HG03469 (cell line): ENCODE measurements around the gene MIA3.
"Not testable (repeated sequence)": the region's sequence is repeated elsewhere in the genome, so short reads cannot be mapped to it uniquely, and the experiment has no call there.

Experiments
- ATAC-seq: cut with Tn5 transposase; IDR thresholded peaks from one replicate; pipeline ENCODE4 v1.9.1; 2021; ENCODE audit warnings: mild to moderate bottlenecking, moderate library complexity, moderate number of reproducible peaks; ENCODE audit not compliant: unreplicated experiment

The MIA3 gene

GRCh38 chr1:222656391-222657155 lies 38.7 kb downstream of the MIA3 start:
- no peak for ATAC-seq

GRCh38 chr1:222657899-222658298 lies 40.0 kb downstream of the MIA3 start:
- ATAC-seq: no peak

GRCh38 chr1:222663431-222663934 lies 45.6 kb downstream of the MIA3 start:
- ATAC-seq: no peak

DNA sequence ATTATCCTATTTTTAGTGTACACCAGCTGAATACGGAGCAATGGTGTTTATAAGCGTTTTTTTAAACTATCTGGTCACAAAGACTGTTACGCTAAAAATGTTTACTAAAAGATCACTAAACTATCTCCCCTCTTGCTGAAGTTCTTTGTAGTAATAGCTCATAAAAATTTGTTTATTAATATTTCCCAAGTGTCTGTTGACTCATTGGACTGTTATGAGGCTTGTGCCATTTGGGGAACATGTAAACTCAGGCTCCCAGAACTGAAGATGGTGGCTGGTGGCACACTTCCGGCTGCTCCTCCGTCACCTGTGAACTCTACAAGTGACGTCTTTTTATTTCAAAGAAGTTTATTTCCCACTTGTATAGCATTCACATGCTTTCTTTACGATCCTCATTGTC lies 48.1 kb downstream of the MIA3 start:
- ATAC-seq: no peak

- not testable (repeated sequence) for ATAC-seq
Observed at GRCh38 chr1:222668184-222668583, 50.3 kb downstream of the MIA3 start.

DNA sequence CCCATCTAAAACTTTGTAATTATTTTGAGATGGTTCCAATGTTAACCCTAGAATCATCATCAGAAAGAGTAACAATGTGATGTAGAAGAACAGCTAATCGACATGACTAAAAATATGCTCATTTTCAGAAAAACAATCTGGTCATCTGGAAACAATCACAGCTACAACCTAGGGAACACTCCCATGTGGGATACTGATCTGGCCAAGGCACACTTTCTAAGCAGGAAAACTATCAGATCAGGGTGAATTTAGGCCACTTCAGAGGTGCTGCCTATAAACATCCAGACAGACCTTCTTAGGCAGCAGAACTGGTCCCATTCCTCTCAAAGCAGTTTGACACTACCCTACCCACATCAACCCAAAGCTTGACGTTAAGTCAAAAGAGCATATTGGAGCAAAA lies 51.2 kb downstream of the MIA3 start:
- ATAC-seq: not testable (repeated sequence)

DNA sequence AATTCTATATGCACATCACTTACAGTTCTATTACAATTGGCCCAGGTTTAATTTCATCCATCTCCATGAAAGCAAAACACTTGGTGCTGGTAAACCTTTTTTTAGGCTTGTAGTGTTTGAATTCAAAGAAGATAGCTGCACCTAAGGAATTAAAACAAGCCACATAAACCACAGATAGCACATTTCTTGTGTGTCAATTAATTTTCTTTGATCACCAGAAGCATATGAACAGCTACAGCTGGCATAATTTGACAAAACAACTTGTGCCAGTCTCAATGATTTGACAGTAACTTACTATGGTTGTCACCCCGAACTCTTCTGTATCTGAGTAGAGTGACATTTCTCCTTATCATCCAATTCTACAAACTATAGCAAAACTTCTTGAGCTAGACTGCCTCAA lies 52.2 kb downstream of the MIA3 start:
- no peak for ATAC-seq

DNA sequence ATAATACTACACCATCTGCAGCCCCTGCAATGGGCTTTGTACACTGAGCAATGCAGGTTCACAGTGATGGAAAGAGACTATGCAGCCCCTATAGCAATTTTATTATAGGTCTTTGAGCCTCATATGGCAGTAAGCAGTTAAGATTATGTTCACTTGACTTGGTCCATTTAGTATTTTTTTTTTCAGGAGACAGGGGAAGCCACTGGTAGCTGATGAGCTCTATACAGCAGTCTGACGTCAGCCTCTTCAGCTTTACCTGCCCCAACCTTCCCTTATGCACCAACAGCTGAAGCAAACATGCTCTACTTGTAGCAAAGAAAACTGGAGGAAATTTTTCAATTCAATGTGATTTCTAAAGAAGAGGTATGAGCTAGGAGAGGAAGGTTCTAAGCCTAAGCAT lies 62.2 kb downstream of the MIA3 start:
- no peak for ATAC-seq

DNA sequence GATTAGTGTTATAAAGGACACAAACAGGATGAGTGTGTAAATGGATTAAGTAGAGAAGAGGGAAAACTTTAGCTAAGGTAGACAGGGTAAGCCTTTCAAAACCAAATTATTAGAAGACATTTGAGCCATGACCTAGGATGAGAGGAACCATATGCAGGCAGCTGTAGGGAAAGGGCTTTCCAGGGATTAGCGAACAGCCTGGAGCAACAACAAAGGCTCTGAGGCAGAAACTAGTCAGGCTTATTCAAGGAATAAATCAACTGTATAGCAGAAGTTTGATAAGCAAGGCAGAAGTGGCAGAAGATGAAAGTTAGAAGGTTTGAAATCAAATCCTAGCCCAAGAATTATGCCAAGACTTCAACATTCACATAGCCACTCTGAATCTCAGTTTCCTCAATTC lies 73.1 kb downstream of the MIA3 start:
- no peak for ATAC-seq

GRCh38 chr1:222694927-222695326 lies 77.0 kb downstream of the MIA3 start:
- no peak for ATAC-seq

GRCh38 chr1:222696741-222697140 lies 78.8 kb downstream of the MIA3 start:
- ATAC-seq: no peak

GRCh38 chr1:222697203-222697602 lies 79.3 kb downstream of the MIA3 start:
- ATAC-seq: no peak

DNA sequence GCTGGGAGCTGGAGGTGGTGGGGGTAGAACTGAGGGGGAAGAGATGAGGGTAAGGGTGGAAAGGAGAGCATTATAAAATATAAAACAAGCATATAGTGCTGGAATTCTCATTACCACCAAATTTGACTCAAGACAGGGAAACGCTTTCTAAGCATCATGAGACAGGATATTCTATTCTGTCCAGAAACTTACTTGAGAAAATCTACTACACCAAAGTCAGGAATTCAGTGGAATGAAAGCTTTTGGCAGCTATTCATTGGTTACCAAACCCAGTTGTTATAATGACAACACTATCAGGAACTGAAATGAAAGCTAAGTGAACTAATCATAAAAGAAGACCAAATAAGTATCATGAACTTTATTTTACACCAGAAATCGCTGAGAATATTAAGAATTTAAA lies 79.9 kb downstream of the MIA3 start:
- no peak for ATAC-seq

GRCh38 chr1:222702210-222702609 lies 84.3 kb downstream of the MIA3 start:
- ATAC-seq: no peak

DNA sequence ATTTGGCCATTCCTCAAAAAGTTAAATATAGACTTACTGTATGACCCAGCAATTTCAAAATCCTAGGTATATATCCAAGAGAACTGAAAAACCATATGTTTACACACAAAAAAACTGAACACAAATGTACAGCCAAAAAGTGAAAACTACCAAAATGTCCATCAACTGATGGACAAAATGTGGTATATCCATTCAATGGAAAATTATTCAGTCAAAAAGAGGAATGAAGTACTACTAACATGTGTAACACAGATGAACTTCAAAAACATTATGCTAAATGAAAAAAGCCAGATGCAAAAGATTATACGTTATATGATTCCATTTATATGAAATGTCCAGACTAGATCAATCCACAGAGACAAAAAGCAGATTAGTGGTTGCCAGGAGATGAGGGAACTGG lies 86.4 kb downstream of the MIA3 start:
- ATAC-seq: no peak

- no peak for ATAC-seq
Observed at GRCh38 chr1:222706815-222707214, 88.9 kb downstream of the MIA3 start.

GRCh38 chr1:222709700-222710153 lies 91.8 kb downstream of the MIA3 start:
- no peak for ATAC-seq

GRCh38 chr1:222711319-222712252 lies 93.7 kb downstream of the MIA3 start:
- peak; percentile 21 for ATAC-seq

DNA sequence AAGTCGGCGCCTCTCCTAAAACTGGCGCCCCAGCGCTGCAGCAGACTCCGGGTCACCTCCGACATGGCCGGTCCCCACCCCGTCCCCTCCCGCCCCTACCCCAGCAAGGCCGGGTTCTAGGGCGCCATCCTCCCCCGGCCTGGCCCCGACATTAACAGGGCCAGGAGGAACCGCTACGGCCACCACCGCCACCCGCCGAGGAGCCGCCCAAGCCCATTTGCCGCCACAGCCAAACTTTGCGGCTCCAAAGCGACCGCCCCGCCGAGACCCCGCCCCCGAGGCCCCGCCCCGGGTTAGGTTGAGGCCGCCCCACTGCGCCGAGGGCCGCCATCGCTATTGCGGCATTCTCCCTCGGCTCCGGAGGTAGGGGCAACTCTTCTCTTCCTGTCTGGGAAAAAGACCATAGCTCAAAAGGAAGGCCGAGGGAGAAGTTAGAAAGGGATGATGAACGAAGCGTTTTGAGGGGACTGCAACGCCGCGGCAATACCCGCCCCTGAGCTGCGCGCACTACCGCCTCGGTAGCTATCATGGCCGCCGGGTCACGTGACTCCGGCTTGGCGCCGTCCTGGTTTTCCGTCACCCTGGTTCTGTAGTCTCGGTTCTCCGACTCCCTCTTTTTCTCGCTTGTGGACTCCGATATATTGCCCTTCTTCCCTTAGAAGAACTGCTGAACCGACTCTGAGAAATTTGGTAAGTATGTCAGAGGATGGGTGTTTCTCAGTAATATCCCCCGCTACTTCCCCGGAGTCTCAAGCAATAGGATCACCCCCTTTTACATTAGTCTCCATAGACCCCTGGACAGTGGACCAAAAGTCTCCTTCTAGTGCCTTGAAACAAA lies 94.6 kb downstream of the MIA3 start, which contains the start of the genes AIDA and BROX:
AIDA (minus strand) TSS at position 239 of the 838 bp plus-strand sequence; CDS start at position 65, 174 bp downstream.
BROX (plus strand) TSS at position 312 of the 838 bp plus-strand sequence. CDS start 3,136 bp downstream, outside the sequence.
- ATAC-seq: peak; percentile 47
